ENCODE measurements around the gene MLKL.
"Not testable (repeated sequence)": the region's sequence is repeated elsewhere in the genome, so short reads cannot be mapped to it uniquely, and the experiment has no call there.

The MLKL gene

GRCh38 chr16:74723256-74723655, 22.6 kb upstream of the MLKL start:
- no peak for TF ChIP-seq YY1 (IDR thresholded peaks at IDR 0.05; ENCODE audit: insufficient read depth, insufficient read length)
- no peak for TF ChIP-seq ZNF274 (IDR thresholded peaks at IDR 0.05; ENCODE audit: low read depth, low read length)
- no peak for TF ChIP-seq SUZ12 (IDR thresholded peaks at IDR 0.05; ENCODE audit: extremely low read depth, insufficient read depth, insufficient read length)
- Histone ChIP-seq H3K36me3 (ENCODE audit: insufficient read depth, insufficient read length, low read length) (no peaks in the 10 kb centered on the region), H3K4me1 (ENCODE audit: insufficient read depth, insufficient read length) (peaks cover 8% of the 10 kb centered on the region), H3K9me3 (ENCODE audit: insufficient read depth, low read length) (peaks cover 13% of the 10 kb centered on the region; the same call in 1 of the 2 replicates), H3K4me3 (ENCODE audit: insufficient read length, low read depth) (no peak overlapping the region), H3K9ac (ENCODE audit: insufficient read length, low read depth) (no peak overlapping the region), H3K27me3 (ENCODE audit: insufficient read depth, insufficient read length) (no peaks in the 10 kb centered on the region)
- DNase-seq (ENCODE audit: low read depth, low spot score) = no peak

GRCh38 chr16:74722156-74722555, 21.5 kb upstream of the MLKL start:
- not testable (repeated sequence) for H3K9ac ChIP-seq (ENCODE audit: insufficient read length, low read depth); H3K4me1 ChIP-seq (ENCODE audit: insufficient read depth, insufficient read length); DNase-seq (ENCODE audit: low read depth, low spot score); H3K9me3 ChIP-seq (ENCODE audit: insufficient read depth, low read length); H3K27me3 ChIP-seq (ENCODE audit: insufficient read depth, insufficient read length); H3K36me3 ChIP-seq (ENCODE audit: insufficient read depth, insufficient read length, low read length); H3K4me3 ChIP-seq (ENCODE audit: insufficient read length, low read depth)

DNA sequence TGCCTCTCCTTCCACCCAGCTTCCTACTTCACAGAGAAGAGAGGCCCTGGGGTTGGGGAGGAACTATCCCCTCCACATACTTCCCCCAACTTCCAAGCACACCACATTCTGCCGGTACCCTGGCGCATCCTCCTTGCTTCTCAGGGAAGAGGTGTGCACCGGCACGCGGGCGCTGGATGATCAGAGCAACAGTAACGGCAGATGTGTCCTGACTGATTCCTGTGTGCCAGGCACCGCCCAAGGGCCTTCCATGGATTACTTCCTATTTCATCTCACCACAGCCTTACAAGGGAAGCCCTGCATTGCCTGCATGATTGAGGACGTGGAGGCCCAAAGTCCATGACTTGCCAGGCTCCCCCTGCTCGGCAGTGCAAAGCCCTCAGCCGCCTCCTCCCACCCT, 21.1 kb upstream of the MLKL start:
- TF ChIP-seq YY1 (IDR thresholded peaks at IDR 0.05; ENCODE audit: insufficient read depth, insufficient read length) = no peak
- TF ChIP-seq ZNF274 (IDR thresholded peaks at IDR 0.05; ENCODE audit: low read depth, low read length) = no peak
- TF ChIP-seq SUZ12 (IDR thresholded peaks at IDR 0.05; ENCODE audit: extremely low read depth, insufficient read depth, insufficient read length) = no peak
- Histone ChIP-seq H3K9ac (ENCODE audit: insufficient read length, low read depth) (no peak overlapping the region), H3K36me3 (ENCODE audit: insufficient read depth, insufficient read length, low read length) (no peaks in the 10 kb centered on the region), H3K4me3 (ENCODE audit: insufficient read length, low read depth) (no peak overlapping the region), H3K4me1 (ENCODE audit: insufficient read depth, insufficient read length) (peaks cover 8% of the 10 kb centered on the region), H3K9me3 (ENCODE audit: insufficient read depth, low read length) (peaks cover 3% of the 10 kb centered on the region; the same call in 1 of the 2 replicates), H3K27me3 (ENCODE audit: insufficient read depth, insufficient read length) (no peaks in the 10 kb centered on the region)
- no peak for DNase-seq (ENCODE audit: low read depth, low spot score)

GRCh38 chr16:74720579-74720978, 19.9 kb upstream of the MLKL start:
- no peak for DNase-seq (ENCODE audit: low read depth, low spot score)
- TF ChIP-seq SUZ12 (IDR thresholded peaks at IDR 0.05; ENCODE audit: extremely low read depth, insufficient read depth, insufficient read length) (no peak), YY1 (IDR thresholded peaks at IDR 0.05; ENCODE audit: insufficient read depth, insufficient read length) (no peak)

DNA sequence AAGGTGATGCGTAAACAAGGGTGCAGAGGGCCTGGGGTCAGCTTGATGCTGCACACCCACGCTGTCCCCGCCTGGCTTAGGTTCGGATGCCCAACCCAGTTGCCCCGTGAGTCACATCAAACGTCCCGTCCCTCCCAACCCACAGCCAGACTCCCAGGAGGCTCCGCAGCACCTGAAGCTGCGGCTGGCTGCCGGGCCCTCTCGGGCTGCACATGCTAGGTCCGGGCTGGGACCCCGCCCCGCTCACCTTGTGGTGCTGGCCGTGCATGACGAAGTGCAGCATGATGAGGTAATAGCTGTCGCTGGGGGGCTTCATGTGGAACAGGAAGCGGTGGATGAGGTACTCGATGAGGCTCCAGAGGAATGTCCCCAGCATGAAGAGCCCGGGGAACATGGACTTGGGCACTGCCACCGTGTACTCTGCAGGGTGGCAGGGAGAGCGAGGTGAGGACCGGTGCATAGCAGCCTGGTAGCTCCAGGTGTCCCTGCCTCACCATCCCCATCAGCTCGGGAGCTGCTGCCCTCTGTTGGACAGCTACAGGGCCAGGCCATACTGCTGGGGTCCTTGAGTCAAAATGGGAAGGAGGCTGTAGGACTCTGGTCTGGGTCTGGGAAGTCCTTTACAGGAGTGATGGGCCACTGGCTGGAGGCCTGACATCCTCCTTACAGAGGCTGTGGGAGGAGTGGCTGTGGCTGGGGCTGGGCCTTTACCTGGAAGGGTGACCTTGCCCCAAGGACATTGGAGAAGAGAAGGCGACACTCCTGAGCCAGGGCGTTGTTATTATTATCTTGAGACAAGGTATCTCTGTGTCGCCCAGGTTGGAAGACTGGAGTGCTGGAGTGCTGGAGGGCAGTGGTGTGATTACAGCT, 18.3 kb upstream of the MLKL start:
- no peaks in the 10 kb centered on the region for H3K9me3 ChIP-seq (ENCODE audit: insufficient read depth, low read length)
- no peaks in the 10 kb centered on the region for H3K27me3 ChIP-seq (ENCODE audit: insufficient read depth, insufficient read length)
- peaks cover 2% of the 10 kb centered on the region for H3K4me1 ChIP-seq (ENCODE audit: insufficient read depth, insufficient read length)
- no peak for DNase-seq (ENCODE audit: low read depth, low spot score)
- TF ChIP-seq YY1 (IDR thresholded peaks at IDR 0.05; ENCODE audit: insufficient read depth, insufficient read length) (no peak), SUZ12 (IDR thresholded peaks at IDR 0.05; ENCODE audit: extremely low read depth, insufficient read depth, insufficient read length) (no peak), ZNF274 (IDR thresholded peaks at IDR 0.05; ENCODE audit: low read depth, low read length) (no peak)
- H3K36me3 ChIP-seq (ENCODE audit: insufficient read depth, insufficient read length, low read length) = no peaks in the 10 kb centered on the region
- no peak overlapping the region for H3K9ac ChIP-seq (ENCODE audit: insufficient read length, low read depth)
- no peak overlapping the region for H3K4me3 ChIP-seq (ENCODE audit: insufficient read length, low read depth)

More at GRCh38 chr16:74720579-74720978, 19.9 kb upstream of the MLKL start:
- H3K4me3 ChIP-seq (ENCODE audit: insufficient read length, low read depth) = no peak overlapping the region
- H3K9ac ChIP-seq (ENCODE audit: insufficient read length, low read depth) = no peak overlapping the region
- peaks cover 8% of the 10 kb centered on the region for H3K4me1 ChIP-seq (ENCODE audit: insufficient read depth, insufficient read length)
- no peaks in the 10 kb centered on the region for H3K27me3 ChIP-seq (ENCODE audit: insufficient read depth, insufficient read length)
- H3K36me3 ChIP-seq (ENCODE audit: insufficient read depth, insufficient read length, low read length) = no peaks in the 10 kb centered on the region
- H3K9me3 ChIP-seq (ENCODE audit: insufficient read depth, low read length) = no peaks in the 10 kb centered on the region

GRCh38 chr16:74718140-74718539, 17.5 kb upstream of the MLKL start:
- Histone ChIP-seq H3K4me1 (ENCODE audit: insufficient read depth, insufficient read length) (peaks cover 3% of the 10 kb centered on the region), H3K27me3 (ENCODE audit: insufficient read depth, insufficient read length) (no peaks in the 10 kb centered on the region), H3K36me3 (ENCODE audit: insufficient read depth, insufficient read length, low read length) (no peaks in the 10 kb centered on the region), H3K4me3 (ENCODE audit: insufficient read length, low read depth) (no peak overlapping the region), H3K9me3 (ENCODE audit: insufficient read depth, low read length) (no peaks in the 10 kb centered on the region), H3K9ac (ENCODE audit: insufficient read length, low read depth) (no peak overlapping the region)
- no peak for TF ChIP-seq ZNF274 (IDR thresholded peaks at IDR 0.05; ENCODE audit: low read depth, low read length)
- TF ChIP-seq YY1 (IDR thresholded peaks at IDR 0.05; ENCODE audit: insufficient read depth, insufficient read length) = no peak
- TF ChIP-seq SUZ12 (IDR thresholded peaks at IDR 0.05; ENCODE audit: extremely low read depth, insufficient read depth, insufficient read length) = no peak
- no peak for DNase-seq (ENCODE audit: low read depth, low spot score)

GRCh38 chr16:74717367-74717766, 16.7 kb upstream of the MLKL start:
- Histone ChIP-seq H3K9ac (ENCODE audit: insufficient read length, low read depth) (no peak overlapping the region), H3K36me3 (ENCODE audit: insufficient read depth, insufficient read length, low read length) (no peaks in the 10 kb centered on the region), H3K27me3 (ENCODE audit: insufficient read depth, insufficient read length) (no peaks in the 10 kb centered on the region), H3K9me3 (ENCODE audit: insufficient read depth, low read length) (no peaks in the 10 kb centered on the region), H3K4me3 (ENCODE audit: insufficient read length, low read depth) (no peak overlapping the region), H3K4me1 (ENCODE audit: insufficient read depth, insufficient read length) (peaks cover 3% of the 10 kb centered on the region)
- no peak for TF ChIP-seq ZNF274 (IDR thresholded peaks at IDR 0.05; ENCODE audit: low read depth, low read length)
- TF ChIP-seq YY1 (IDR thresholded peaks at IDR 0.05; ENCODE audit: insufficient read depth, insufficient read length) = no peak
- TF ChIP-seq SUZ12 (IDR thresholded peaks at IDR 0.05; ENCODE audit: extremely low read depth, insufficient read depth, insufficient read length) = no peak
- no peak for DNase-seq (ENCODE audit: low read depth, low spot score)
